RWPE1 (cell line): ENCODE measurements around the gene SLFNL1.
A peak's percentile ranks its signal among the peaks of the same experiment; 100 is the strongest.

Experiments
- CTCF ChIA-PET: fragments of 350-600 bp; sonication (Branson Sonifier 250); formaldehyde crosslinking; extraction: SDS; loops from one replicate; lab custom pipeline; 2021; lab: Yijun Ruan, JAX
- POLR2A ChIA-PET: fragments of 400-600 bp; formaldehyde crosslinking; extraction: SDS; loops from one replicate; lab custom pipeline; 2020; ENCODE audit warnings: antibody characterized with exemption; ENCODE audit not compliant: low non-redundant PET; lab: Yijun Ruan, JAX
- DNase-seq: peaks from one replicate; pipeline ENCODE4 v3.0.0; 2012; ENCODE audit warnings: low spot score
- H3K27ac ChIP-seq: fragments of 450-650 bp; 2 replicates; pipeline ENCODE4 v1.5.1; 2017
- CTCF ChIP-seq: fragments of 450-650 bp; conservative IDR thresholded peaks from 2 replicates; pipeline ENCODE4 v1.5.1; 2017; ENCODE audit warnings: low read depth, mild to moderate bottlenecking

Gene SLFNL1

GRCh38 chr1:40986328-40986783 lies 35.2 kb downstream of the SLFNL1 start:
- no peak for TF ChIP-seq CTCF
- CTCF ChIA-PET, result interaction anchor here (0.6 kb wide), 1 partner anchor 302 kb away, joined by 4 read pairs; no protein-coding TSS in a partner anchor
- H3K27ac ChIP-seq, result no peak overlapping the region
- no peak for DNase-seq
- POLR2A ChIA-PET, result no interaction called here

- no peak for DNase-seq
- CTCF ChIA-PET, result interaction anchor here (0.6 kb wide), 1 partner anchor 301 kb away, joined by 4 read pairs; no protein-coding TSS in a partner anchor
- POLR2A ChIA-PET, result no interaction called here
- no peak for TF ChIP-seq CTCF
- H3K27ac ChIP-seq, result no peak overlapping the region
Measured at GRCh38 chr1:40985875-40986274, 35.6 kb downstream of the SLFNL1 start.

- no peak for DNase-seq
- H3K27ac ChIP-seq, result no peak overlapping the region
- TF ChIP-seq CTCF, result no peak
- ChIA-PET POLR2A (no interaction called here), CTCF (no interaction called here)
Measured at GRCh38 chr1:40985161-40985560, 36.4 kb downstream of the SLFNL1 start.

GRCh38 chr1:40984531-40984930 lies 37.0 kb downstream of the SLFNL1 start:
- ChIA-PET POLR2A (no interaction called here), CTCF (interaction anchor here (0.9 kb wide), 1 partner anchor 32 kb away, joined by 3 read pairs; no protein-coding TSS in a partner anchor)
- no peak overlapping the region for H3K27ac ChIP-seq
- DNase-seq, result no peak
- TF ChIP-seq CTCF, result no peak

GRCh38 chr1:40984066-40984465 lies 37.5 kb downstream of the SLFNL1 start:
- DNase-seq, result no peak
- H3K27ac ChIP-seq, result no peak overlapping the region
- ChIA-PET POLR2A (no interaction called here), CTCF (interaction anchor here (0.9 kb wide), 1 partner anchor 31 kb away, joined by 3 read pairs; no protein-coding TSS in a partner anchor)
- TF ChIP-seq CTCF, result no peak

- ChIA-PET CTCF (no interaction called here), POLR2A (no interaction called here)
- no peak for TF ChIP-seq CTCF
- H3K27ac ChIP-seq, result peak overlapping the region; percentile 43
- DNase-seq, result no peak
Measured at GRCh38 chr1:40983286-40983685, 38.2 kb downstream of the SLFNL1 start.
